BJ (cell line): ENCODE data around the gene LIPH. TPM values are rescaled to one million over a fixed set of nuclear protein-coding genes. Genes with fewer than 3 reads are reported as not detected.

Source experiments
- CTCF ChIA-PET: fragments of 350-600 bp; formaldehyde crosslinking; extraction: SDS; loops from one replicate; lab custom pipeline; 2021; ENCODE audit warnings: antibody characterized with exemption, inconsistent platforms; lab: Yijun Ruan, JAX
- POLR2A ChIA-PET: fragments of 300-600 bp; sonication (Branson Sonifier 250); formaldehyde crosslinking; extraction: SDS; loops from one replicate; lab custom pipeline; 2021; ENCODE audit warnings: antibody characterized with exemption; lab: Charles Lee
- DNase-seq: peaks from one replicate; pipeline ENCODE4 v3.0.0-alpha.2; 2011; ENCODE audit warnings: low read depth
- H3K27me3 ChIP-seq: 2 replicates; pipeline ENCODE4 v1.6.0; 2011; ENCODE audit warnings: low read length; ENCODE audit not compliant: control insufficient read depth, insufficient read depth
- H3K36me3 ChIP-seq: 2 replicates; pipeline ENCODE4 v1.5.1; 2011; ENCODE audit warnings: low read length; ENCODE audit not compliant: control insufficient read depth, insufficient read depth
- H3K4me3 ChIP-seq: 2 replicates; pipeline ENCODE4 v1.5.1; 2011; ENCODE audit warnings: low read depth, mild to moderate bottlenecking, control low read depth, low read length
- polyA plus RNA-seq: library from polyadenylated mRNA; depleted of rRNA; stranded (reverse); fragments of >200 nt; gene quantifications from 2 replicates; pipeline ENCODE4 v1.2.3, GENCODE V29; 2011
- TF ChIP-seq, protein P1 (sequence below): IDR thresholded peaks from 2 replicates; pipeline ENCODE4 v1.5.1; 2011; ENCODE audit warnings: low read depth, mild to moderate bottlenecking, control low read depth, inconsistent platforms, low read length, moderate library complexity; ENCODE audit not compliant: insufficient read depth

LIPH gene
- polyA plus RNA-seq, 1 experiment: 0.17 TPM

DNA sequence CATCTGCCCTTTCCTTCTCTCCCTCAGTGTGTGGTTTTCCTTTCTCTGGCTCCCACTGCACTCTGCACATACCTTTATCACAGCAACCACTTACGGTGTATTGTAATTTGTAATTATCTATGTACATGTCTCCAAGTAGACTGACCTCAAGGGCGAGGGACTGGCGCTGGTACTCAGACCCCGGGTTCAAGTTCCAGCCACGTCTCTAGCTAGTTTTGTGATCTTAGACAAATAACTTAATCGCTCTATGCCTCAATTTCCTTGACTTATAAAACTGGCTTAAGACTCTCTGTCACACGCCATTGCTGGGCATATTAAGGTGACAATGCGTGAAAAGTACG is 33.1 kb upstream of the LIPH start:
- ChIA-PET CTCF (interaction anchor here (0.9 to 3.9 kb wide), 2 partner anchors 10 to 40 kb away, joined by 4 to 19 read pairs; no protein-coding TSS in a partner anchor), POLR2A (no interaction called here)
- Histone ChIP-seq H3K36me3 (no peaks in the 10 kb centered on the region), H3K4me3 (peak overlapping the region; percentile 88), H3K27me3 (no peaks in the 10 kb centered on the region)
- DNase-seq: no peak
- TF ChIP-seq, protein P1, sequence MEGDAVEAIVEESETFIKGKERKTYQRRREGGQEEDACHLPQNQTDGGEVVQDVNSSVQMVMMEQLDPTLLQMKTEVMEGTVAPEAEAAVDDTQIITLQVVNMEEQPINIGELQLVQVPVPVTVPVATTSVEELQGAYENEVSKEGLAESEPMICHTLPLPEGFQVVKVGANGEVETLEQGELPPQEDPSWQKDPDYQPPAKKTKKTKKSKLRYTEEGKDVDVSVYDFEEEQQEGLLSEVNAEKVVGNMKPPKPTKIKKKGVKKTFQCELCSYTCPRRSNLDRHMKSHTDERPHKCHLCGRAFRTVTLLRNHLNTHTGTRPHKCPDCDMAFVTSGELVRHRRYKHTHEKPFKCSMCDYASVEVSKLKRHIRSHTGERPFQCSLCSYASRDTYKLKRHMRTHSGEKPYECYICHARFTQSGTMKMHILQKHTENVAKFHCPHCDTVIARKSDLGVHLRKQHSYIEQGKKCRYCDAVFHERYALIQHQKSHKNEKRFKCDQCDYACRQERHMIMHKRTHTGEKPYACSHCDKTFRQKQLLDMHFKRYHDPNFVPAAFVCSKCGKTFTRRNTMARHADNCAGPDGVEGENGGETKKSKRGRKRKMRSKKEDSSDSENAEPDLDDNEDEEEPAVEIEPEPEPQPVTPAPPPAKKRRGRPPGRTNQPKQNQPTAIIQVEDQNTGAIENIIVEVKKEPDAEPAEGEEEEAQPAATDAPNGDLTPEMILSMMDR: no peak

DNA sequence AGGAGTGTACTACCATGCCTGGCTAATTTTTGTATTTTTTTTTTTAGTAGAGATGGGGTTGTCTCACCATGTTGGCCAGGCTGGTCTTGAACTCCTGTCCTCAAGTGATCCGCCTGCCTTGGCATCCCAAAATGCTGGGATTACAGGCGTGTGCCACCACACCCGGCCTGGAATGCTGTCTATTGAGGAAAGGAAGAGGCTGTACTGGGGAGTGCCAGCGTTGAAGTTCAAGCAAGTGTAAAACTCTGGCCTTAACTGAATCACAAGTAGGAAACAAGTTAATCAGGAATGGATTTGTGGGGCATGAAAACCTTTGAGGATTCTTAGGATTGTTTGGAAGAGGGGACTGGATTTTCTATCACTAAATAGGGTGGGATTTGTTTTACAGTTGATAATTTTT is 32.3 kb upstream of the LIPH start:
- CTCF ChIA-PET: interaction anchor here (3.9 kb wide), 1 partner anchor 9 kb away, joined by 19 read pairs; no protein-coding TSS in a partner anchor
- H3K4me3 ChIP-seq: no peak overlapping the region

DNA sequence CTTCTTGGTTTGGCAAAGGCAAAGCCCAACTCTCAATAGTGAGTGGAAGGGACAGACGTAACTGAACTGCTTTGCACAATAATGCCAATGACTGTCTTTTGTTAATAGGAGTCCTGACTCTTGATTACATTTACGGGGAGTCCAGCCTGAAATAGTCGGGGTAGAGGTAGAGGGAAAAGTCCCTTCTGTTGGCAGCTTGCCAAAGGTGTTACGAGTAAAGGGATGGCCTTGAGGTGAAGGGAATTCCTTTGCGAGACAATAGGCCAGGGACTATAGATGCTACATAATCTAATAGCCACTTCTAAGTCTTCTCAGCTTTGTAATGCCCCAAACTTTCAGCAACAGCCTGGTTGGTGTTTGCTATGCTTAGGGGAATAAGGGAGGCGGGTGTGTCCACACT is 31.5 kb upstream of the LIPH start:
- ChIA-PET POLR2A (no interaction called here), CTCF (interaction anchor here (2.4 to 3.9 kb wide), 2 partner anchors 9 to 25 kb away, joined by 11 to 19 read pairs; no protein-coding TSS in a partner anchor)
- DNase-seq: no peak
- H3K4me3 ChIP-seq: no peak overlapping the region
- H3K36me3 ChIP-seq: no peaks in the 10 kb centered on the region
- H3K27me3 ChIP-seq: no peaks in the 10 kb centered on the region
- TF ChIP-seq, protein P1: no peak

More for the DNA sequence above, 32.3 kb upstream of the LIPH start:
- Histone ChIP-seq H3K36me3 (no peaks in the 10 kb centered on the region), H3K27me3 (no peaks in the 10 kb centered on the region)
- DNase-seq: no peak
- POLR2A ChIA-PET: no interaction called here
- TF ChIP-seq, protein P1: no peak

DNA sequence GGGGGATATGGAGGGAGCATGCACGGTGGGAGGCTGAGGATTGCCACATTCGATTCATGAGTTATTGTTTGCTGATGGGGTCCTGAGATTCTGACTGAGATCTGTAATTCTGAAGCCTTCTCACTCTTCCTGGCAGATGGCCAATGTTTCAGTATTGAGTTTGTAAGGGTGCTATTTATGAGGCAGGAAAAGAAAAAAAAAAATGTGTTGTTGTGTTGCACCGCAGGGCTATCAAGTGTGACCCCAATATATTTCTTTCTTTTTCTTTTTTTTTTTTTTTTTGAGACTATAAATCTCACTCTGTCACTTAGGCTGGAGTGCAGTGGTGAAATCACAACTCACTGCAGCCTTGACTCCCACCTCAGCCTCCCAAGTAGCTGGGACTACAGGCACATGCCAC is 30.5 kb upstream of the LIPH start:
- ChIA-PET CTCF (interaction anchor here (2.4 kb wide), 1 partner anchor 24 kb away, joined by 11 read pairs; no protein-coding TSS in a partner anchor), POLR2A (interaction anchor here (0.6 kb wide), 1 partner anchor 1697 kb away, joined by 15 read pairs; no protein-coding TSS in a partner anchor)
- Histone ChIP-seq H3K27me3 (no peaks in the 10 kb centered on the region), H3K36me3 (no peaks in the 10 kb centered on the region), H3K4me3 (no peak overlapping the region)
- DNase-seq: no peak
- TF ChIP-seq, protein P1: no peak

DNA sequence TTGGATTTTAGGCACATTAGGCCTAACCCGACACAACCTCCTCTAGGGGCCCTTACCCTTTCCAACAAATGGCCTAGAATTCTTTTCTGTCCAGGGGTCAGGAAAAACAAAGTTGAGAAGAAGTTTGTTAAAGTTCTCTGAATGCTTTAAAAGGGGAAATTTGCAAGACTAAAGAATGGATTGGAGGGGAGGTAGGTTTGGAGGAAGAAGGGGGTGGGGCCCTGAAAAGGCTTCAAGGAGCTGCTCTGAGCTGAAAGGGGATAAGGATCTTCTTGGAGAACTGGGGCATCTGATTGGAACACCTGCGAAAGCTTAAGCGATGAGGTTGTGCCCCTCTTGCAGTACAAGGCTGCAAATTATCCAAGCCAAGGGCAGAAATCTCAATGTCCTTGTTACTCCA is 29.8 kb upstream of the LIPH start:
- ChIA-PET CTCF (interaction anchor here (2.4 kb wide), 1 partner anchor 23 kb away, joined by 11 read pairs; no protein-coding TSS in a partner anchor), POLR2A (no interaction called here)
- no peak for DNase-seq
- Histone ChIP-seq H3K36me3 (no peaks in the 10 kb centered on the region), H3K4me3 (no peak overlapping the region), H3K27me3 (no peaks in the 10 kb centered on the region)
- TF ChIP-seq, protein P1: no peak
